BE2C (cell line): ENCODE measurements around the gene UTP3.
"Not testable (repeated sequence)": the region's sequence is repeated elsewhere in the genome, so short reads cannot be mapped to it uniquely, and the experiment has no call there.

Source experiments
- DNase-seq: peaks from one replicate; pipeline ENCODE4 v3.0.0-alpha.2; 2020
- H3K27me3 ChIP-seq: fragments of 250-450 bp; sonication (Bioruptor Pico); 2 replicates; pipeline ENCODE4 v1.5.1; 2020; ENCODE audit warnings: mild to moderate bottlenecking
- H3K36me3 ChIP-seq: fragments of 250-450 bp; sonication (Bioruptor Pico); 2 replicates; pipeline ENCODE4 v1.5.1; 2020; ENCODE audit warnings: mild to moderate bottlenecking
- H3K4me1 ChIP-seq: fragments of 250-450 bp; sonication (Bioruptor Pico); 2 replicates; pipeline ENCODE4 v1.5.1; 2020
- H3K4me3 ChIP-seq: 2 replicates; pipeline ENCODE4 v1.5.1; 2011; ENCODE audit warnings: low read depth, low read length
- H3K9me3 ChIP-seq: fragments of 250-450 bp; sonication (Bioruptor Pico); 2 replicates; pipeline ENCODE4 v1.5.1; 2020
- TF ChIP-seq, protein P1 (sequence below): IDR thresholded peaks from 2 replicates; pipeline ENCODE4 v1.5.1; 2012; ENCODE audit warnings: mild to moderate bottlenecking, low read depth, low read length

UTP3 gene

GRCh38 chr4:70722199-70722791 is 34.0 kb downstream of the UTP3 start:
- TF ChIP-seq, protein P1, sequence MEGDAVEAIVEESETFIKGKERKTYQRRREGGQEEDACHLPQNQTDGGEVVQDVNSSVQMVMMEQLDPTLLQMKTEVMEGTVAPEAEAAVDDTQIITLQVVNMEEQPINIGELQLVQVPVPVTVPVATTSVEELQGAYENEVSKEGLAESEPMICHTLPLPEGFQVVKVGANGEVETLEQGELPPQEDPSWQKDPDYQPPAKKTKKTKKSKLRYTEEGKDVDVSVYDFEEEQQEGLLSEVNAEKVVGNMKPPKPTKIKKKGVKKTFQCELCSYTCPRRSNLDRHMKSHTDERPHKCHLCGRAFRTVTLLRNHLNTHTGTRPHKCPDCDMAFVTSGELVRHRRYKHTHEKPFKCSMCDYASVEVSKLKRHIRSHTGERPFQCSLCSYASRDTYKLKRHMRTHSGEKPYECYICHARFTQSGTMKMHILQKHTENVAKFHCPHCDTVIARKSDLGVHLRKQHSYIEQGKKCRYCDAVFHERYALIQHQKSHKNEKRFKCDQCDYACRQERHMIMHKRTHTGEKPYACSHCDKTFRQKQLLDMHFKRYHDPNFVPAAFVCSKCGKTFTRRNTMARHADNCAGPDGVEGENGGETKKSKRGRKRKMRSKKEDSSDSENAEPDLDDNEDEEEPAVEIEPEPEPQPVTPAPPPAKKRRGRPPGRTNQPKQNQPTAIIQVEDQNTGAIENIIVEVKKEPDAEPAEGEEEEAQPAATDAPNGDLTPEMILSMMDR: no peak
- Histone ChIP-seq H3K4me1 (no peaks in the 10 kb centered on the region), H3K36me3 (peaks cover 7% of the 10 kb centered on the region), H3K9me3 (no peaks in the 10 kb centered on the region), H3K27me3 (no peaks in the 10 kb centered on the region), H3K4me3 (peak overlapping the region; percentile 90)
- DNase-seq: peak; percentile 66

GRCh38 chr4:70724463-70724862 is 36.1 kb downstream of the UTP3 start:
- Histone ChIP-seq H3K27me3 (no peaks in the 10 kb centered on the region), H3K9me3 (no peaks in the 10 kb centered on the region), H3K36me3 (peaks cover 17% of the 10 kb centered on the region), H3K4me3 (peak overlapping the region; percentile 90; the same call in 1 of the 2 replicates), H3K4me1 (no peaks in the 10 kb centered on the region)
- no peak for DNase-seq
- TF ChIP-seq, protein P1: no peak

GRCh38 chr4:70725633-70726032 is 37.3 kb downstream of the UTP3 start:
- DNase-seq: no peak
- TF ChIP-seq, protein P1: no peak
- no peaks in the 10 kb centered on the region for H3K27me3 ChIP-seq

DNA sequence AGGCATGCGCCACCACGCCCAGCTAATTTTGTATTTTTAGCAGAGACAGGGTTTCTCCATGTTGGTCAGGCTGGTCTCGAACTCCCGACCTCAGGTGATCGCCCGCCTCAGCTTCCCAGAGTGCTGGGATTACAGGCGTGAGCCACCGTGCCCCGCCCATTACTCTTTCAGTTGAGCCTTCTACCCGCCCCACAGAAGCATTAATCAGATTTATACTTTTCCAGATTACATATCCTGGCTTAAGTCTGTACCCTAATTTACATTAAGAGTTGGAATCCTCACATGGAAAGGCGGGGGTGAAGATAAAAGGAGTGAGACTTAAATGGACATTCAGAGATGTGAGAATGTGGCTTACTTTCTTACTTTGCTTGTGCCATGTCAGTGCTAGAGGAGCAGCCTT is 38.2 kb downstream of the UTP3 start:
- not testable (repeated sequence) for H3K4me1 ChIP-seq, H3K4me3 ChIP-seq, H3K9me3 ChIP-seq, H3K27me3 ChIP-seq, DNase-seq
- peaks cover 19% of the 10 kb centered on the region for H3K36me3 ChIP-seq

More at GRCh38 chr4:70725633-70726032, 37.3 kb downstream of the UTP3 start:
- Histone ChIP-seq H3K36me3 (peaks cover 17% of the 10 kb centered on the region), H3K4me1 (no peaks in the 10 kb centered on the region), H3K4me3 (no peak overlapping the region), H3K9me3 (no peaks in the 10 kb centered on the region)

GRCh38 chr4:70728091-70728490 is 39.8 kb downstream of the UTP3 start:
- DNase-seq: no peak

GRCh38 chr4:70732878-70733277 is 44.5 kb downstream of the UTP3 start:
- H3K4me1 ChIP-seq, DNase-seq, H3K9me3 ChIP-seq, H3K4me3 ChIP-seq, H3K27me3 ChIP-seq: not testable (repeated sequence)
- H3K36me3 ChIP-seq: peaks cover 20% of the 10 kb centered on the region

More at GRCh38 chr4:70728091-70728490, 39.8 kb downstream of the UTP3 start:
- Histone ChIP-seq H3K4me3 (no peak overlapping the region), H3K4me1 (no peaks in the 10 kb centered on the region), H3K27me3 (no peaks in the 10 kb centered on the region), H3K36me3 (peaks cover 28% of the 10 kb centered on the region), H3K9me3 (no peaks in the 10 kb centered on the region)
- TF ChIP-seq, protein P1: no peak

GRCh38 chr4:70734168-70734954 is 46.0 kb downstream of the UTP3 start:
- no peaks in the 10 kb centered on the region; the same call in 1 of the 2 replicates for H3K9me3 ChIP-seq
- no peak overlapping the region for H3K4me3 ChIP-seq
- peaks cover 12% of the 10 kb centered on the region; the same call in 1 of the 2 replicates for H3K36me3 ChIP-seq
- H3K27me3 ChIP-seq: no peaks in the 10 kb centered on the region
- no peak for DNase-seq
- TF ChIP-seq, protein P1: no peak
- H3K4me1 ChIP-seq: peaks cover 3% of the 10 kb centered on the region; the same call in 1 of the 2 replicates
